ENCODE results near the gene NUCB2. TPM values are rescaled to one million over a fixed set of nuclear protein-coding genes. Genes with fewer than 3 reads are reported as not detected.

NUCB2 gene
- total RNA-seq, 1 experiment from 2014 or later, result 58.6 TPM

- BruUV-seq (replicated peaks), result no TSS peak
- no peak for DNase-seq
- no peak for TF ChIP-seq CTCF (IDR thresholded peaks at IDR 0.05; ENCODE audit: unreplicated experiment)
- intact Hi-C loops (cut with micrococcal nuclease; ENCODE audit: unreplicated experiment), result no loop called here
- H3K27ac Mint-ChIP-seq (ENCODE audit: unreplicated experiment), result no peak overlapping the region
- CTCF ChIA-PET, result interaction anchor here (0.7 kb wide), 1 partner anchor 21 kb away, joined by 5 read pairs; no protein-coding TSS in a partner anchor
- H3K4me1 Mint-ChIP-seq (ENCODE audit: low read depth, unreplicated experiment), result no peaks in the 10 kb centered on the region
- no peaks in the 10 kb centered on the region for H3K9me3 Mint-ChIP-seq (ENCODE audit: low read depth, unreplicated experiment)
- peaks cover 5% of the 10 kb centered on the region for H3K36me3 Mint-ChIP-seq (ENCODE audit: insufficient read depth, unreplicated experiment)
- no peak overlapping the region for H3K4me3 Mint-ChIP-seq (ENCODE audit: low read depth, unreplicated experiment)
- H3K27me3 Mint-ChIP-seq (ENCODE audit: unreplicated experiment), result no peaks in the 10 kb centered on the region
Measured at GRCh38 chr11:17298302-17298701, 21.8 kb downstream of the NUCB2 start.

DNA sequence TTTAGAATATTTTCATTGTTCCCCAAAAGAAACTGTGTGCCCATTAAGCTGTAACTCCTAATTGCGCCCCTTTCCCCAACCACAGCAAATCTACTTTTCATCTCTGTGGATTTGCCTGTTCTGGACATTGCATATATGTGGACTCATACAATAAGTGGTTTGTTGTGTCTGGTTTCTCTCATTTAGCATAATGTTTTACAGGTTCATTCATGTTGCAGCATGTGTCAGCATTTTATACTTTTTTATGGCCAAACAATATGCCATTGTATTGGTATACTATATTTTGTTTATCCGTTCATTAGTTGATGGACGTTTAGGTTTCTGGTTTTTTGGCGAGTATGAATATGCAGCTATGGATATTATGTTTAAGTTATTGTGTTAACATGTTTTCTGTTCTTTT lies 23.8 kb downstream of the NUCB2 start:
- no peak overlapping the region for H3K27ac Mint-ChIP-seq (ENCODE audit: unreplicated experiment)
- CTCF ChIA-PET, result interaction anchor here (0.6 to 1.2 kb wide), 2 partner anchors 24 to 208 kb away, joined by 3 to 6 read pairs; partner anchors contain the start of gene NUCB2
- no peak overlapping the region for H3K4me3 Mint-ChIP-seq (ENCODE audit: low read depth, unreplicated experiment)
- no peaks in the 10 kb centered on the region for H3K27me3 Mint-ChIP-seq (ENCODE audit: unreplicated experiment)
- no peaks in the 10 kb centered on the region for H3K9me3 Mint-ChIP-seq (ENCODE audit: low read depth, unreplicated experiment)
- no TSS peak for BruUV-seq (replicated peaks)
- DNase-seq, result no peak
- TF ChIP-seq CTCF (IDR thresholded peaks at IDR 0.05; ENCODE audit: unreplicated experiment), result no peak
- H3K4me1 Mint-ChIP-seq (ENCODE audit: low read depth, unreplicated experiment), result no peaks in the 10 kb centered on the region
- peaks cover 5% of the 10 kb centered on the region for H3K36me3 Mint-ChIP-seq (ENCODE audit: insufficient read depth, unreplicated experiment)
- intact Hi-C loops (cut with micrococcal nuclease; ENCODE audit: unreplicated experiment), result no loop called here

DNA sequence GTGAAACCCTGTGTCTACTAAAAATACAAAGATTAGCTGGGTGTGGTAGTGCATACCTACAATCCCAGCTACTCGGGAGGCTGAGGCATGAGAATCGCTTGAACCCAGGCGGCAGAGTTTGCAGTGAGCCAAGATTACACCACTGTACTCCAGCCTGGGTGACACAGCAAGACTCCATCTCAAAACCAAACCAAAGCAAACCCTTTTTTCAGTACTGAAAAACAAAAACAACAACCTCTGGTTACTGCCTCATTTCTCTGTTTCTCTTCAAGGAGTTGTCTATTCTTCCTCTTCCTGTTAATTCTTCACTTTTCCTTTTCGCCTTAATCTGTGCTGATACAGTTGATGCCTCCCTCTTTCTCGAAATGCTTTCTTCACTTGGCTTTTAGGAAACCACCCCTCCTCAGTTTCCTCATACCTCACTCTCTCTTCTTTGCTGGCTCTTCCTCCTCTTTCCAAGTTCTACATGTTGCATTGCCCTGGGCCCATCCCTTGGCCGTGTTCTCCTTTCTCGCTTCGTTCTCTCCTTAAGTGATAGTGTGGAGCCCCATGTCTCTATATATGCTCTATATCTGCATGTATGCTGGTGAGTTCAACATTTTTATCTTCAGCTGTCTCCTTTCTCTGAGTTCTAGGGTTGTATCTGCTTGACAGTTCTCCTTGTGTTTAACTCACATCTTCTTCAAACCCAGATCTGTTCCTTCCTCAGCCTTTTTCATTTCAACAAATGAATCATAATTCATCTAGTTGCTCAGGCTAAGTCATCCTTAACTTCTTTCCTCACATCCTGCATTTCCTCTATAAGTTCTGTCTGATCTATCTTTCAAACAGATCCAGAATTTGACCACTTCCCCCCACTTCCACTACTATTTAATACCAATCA lies 37.1 kb downstream of the NUCB2 start:
- Mint-ChIP-seq H3K27me3 (ENCODE audit: unreplicated experiment) (no peaks in the 10 kb centered on the region), H3K9me3 (ENCODE audit: low read depth, unreplicated experiment) (no peaks in the 10 kb centered on the region), H3K27ac (ENCODE audit: unreplicated experiment) (no peak overlapping the region), H3K36me3 (ENCODE audit: insufficient read depth, unreplicated experiment) (no peaks in the 10 kb centered on the region), H3K4me1 (ENCODE audit: low read depth, unreplicated experiment) (no peaks in the 10 kb centered on the region), H3K4me3 (ENCODE audit: low read depth, unreplicated experiment) (no peak overlapping the region)
- no TSS peak for BruUV-seq (replicated peaks)
- CTCF ChIA-PET, result no interaction called here
- TF ChIP-seq CTCF (IDR thresholded peaks at IDR 0.05; ENCODE audit: unreplicated experiment), result no peak
- intact Hi-C loops (cut with micrococcal nuclease; ENCODE audit: unreplicated experiment), result no loop called here
- DNase-seq, result no peak

- DNase-seq, result no peak
- Mint-ChIP-seq H3K9me3 (ENCODE audit: low read depth, unreplicated experiment) (no peaks in the 10 kb centered on the region), H3K27me3 (ENCODE audit: unreplicated experiment) (no peaks in the 10 kb centered on the region), H3K27ac (ENCODE audit: unreplicated experiment) (no peak overlapping the region), H3K4me3 (ENCODE audit: low read depth, unreplicated experiment) (no peak overlapping the region), H3K4me1 (ENCODE audit: low read depth, unreplicated experiment) (no peaks in the 10 kb centered on the region), H3K36me3 (ENCODE audit: insufficient read depth, unreplicated experiment) (no peaks in the 10 kb centered on the region)
- intact Hi-C loops (cut with micrococcal nuclease; ENCODE audit: unreplicated experiment), result no loop called here
- no peak for TF ChIP-seq CTCF (IDR thresholded peaks at IDR 0.05; ENCODE audit: unreplicated experiment)
- CTCF ChIA-PET, result no interaction called here
- no TSS peak for BruUV-seq (replicated peaks)
Measured at GRCh38 chr11:17314232-17314547, 37.7 kb downstream of the NUCB2 start.

Data from Calu3 (cell line).